Activated CD8-positive, alpha-beta T cell treated with anti-CD3 and anti-CD28 coated beads for 36 hours (primary cell): Measurements from ENCODE around the gene SYCP1. TPM values are rescaled to one million over a fixed set of nuclear protein-coding genes. Genes with fewer than 3 reads are reported as not detected.
A peak's percentile ranks its signal among the peaks of the same experiment; 100 is the strongest.

Experiments used
- ATAC-seq: fragments of 200-7000 bp; cut with Tn5 transposase; one replicate; pipeline ENCODE4 v1.10.0; 2021; ENCODE audit warnings: mild to moderate bottlenecking, moderate library complexity
- CTCF ChIA-PET: fragments of 350-600 bp; sonication (Branson Sonifier 250); formaldehyde crosslinking; loops from one replicate; lab custom pipeline; 2021; ENCODE audit warnings: antibody characterized with exemption; lab: Charles Lee
- POLR2A ChIA-PET: fragments of 350-600 bp; sonication (Branson Sonifier 250); formaldehyde crosslinking; loops from one replicate; lab custom pipeline; 2021; ENCODE audit warnings: antibody characterized with exemption; lab: Charles Lee
- DNase-seq: peaks from one replicate; pipeline ENCODE4 v3.0.0-alpha.2; 2020
- H3K27ac Mint-ChIP-seq: one replicate; pipeline ENCODE4 v1.8.0; 2021; ENCODE audit warnings: mild to moderate bottlenecking, mixed read lengths
- H3K27me3 Mint-ChIP-seq: one replicate; pipeline ENCODE4 v1.8.0; 2021; ENCODE audit warnings: mixed read lengths
- H3K36me3 Mint-ChIP-seq: one replicate; pipeline ENCODE4 v1.8.0; 2021; ENCODE audit warnings: low read depth, mixed read lengths
- H3K4me1 Mint-ChIP-seq: one replicate; pipeline ENCODE4 v1.8.0; 2021; ENCODE audit warnings: low read depth, mixed read lengths
- H3K4me3 Mint-ChIP-seq: one replicate; pipeline ENCODE4 v1.8.0; 2021; ENCODE audit warnings: mild to moderate bottlenecking, moderate library complexity, mixed read lengths
- H3K9me3 Mint-ChIP-seq: one replicate; pipeline ENCODE4 v1.8.0; 2021; ENCODE audit warnings: mixed read lengths
- CTCF ChIP-seq: fragments of 200-600 bp; IDR thresholded peaks from one replicate; pipeline ENCODE4 v1.8.0; 2022; ENCODE audit warnings: antibody characterized with exemption, mild to moderate bottlenecking
- intact Hi-C: fragments of 100-400 bp; cut with micrococcal nuclease; formaldehyde crosslinking; loops from one replicate; pipeline ENCODE4 v1.10.0; 2022
- total RNA-seq, 2 experiments: library from RNA; stranded (reverse); gene quantifications; one replicate each; pipeline ENCODE4 v1.2.3, GENCODE V29; 2021

SYCP1 gene
- total RNA-seq, 2 experiments from 2014 or later = not detected

DNA sequence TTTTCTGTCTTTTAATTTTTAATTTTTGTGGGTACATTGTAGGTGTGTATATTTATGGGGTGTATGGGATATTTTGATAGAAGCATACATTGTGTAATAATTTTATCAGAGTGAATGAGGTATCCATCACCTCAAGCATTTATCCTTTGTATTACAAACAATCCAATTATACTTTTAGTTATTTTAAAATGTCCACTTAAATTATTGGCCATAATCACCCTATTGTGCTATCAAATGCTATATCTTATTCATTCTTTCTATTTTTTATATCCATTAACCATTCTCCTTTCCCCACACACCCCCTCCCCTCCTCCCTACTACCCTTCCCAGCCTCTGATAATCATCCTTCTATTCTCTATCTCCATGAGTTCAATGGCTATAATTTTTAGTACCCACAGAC, 104.8 kb downstream of the SYCP1 start:
- CTCF ChIA-PET = no interaction called here

GRCh38 chr1:114976891-114977290, 122.2 kb downstream of the SYCP1 start:
- POLR2A ChIA-PET = no interaction called here
- Mint-ChIP-seq H3K27me3 (peaks cover 9% of the 10 kb centered on the region), H3K4me3 (no peak overlapping the region), H3K4me1 (no peaks in the 10 kb centered on the region), H3K36me3 (no peaks in the 10 kb centered on the region), H3K9me3 (peaks cover 4% of the 10 kb centered on the region), H3K27ac (no peak overlapping the region)
- CTCF ChIA-PET = interaction anchor here (1.3 to 3.8 kb wide), 3 partner anchors 76 to 162 kb away, joined by 3 to 41 read pairs (median 14); no protein-coding TSS in a partner anchor
- intact Hi-C loops = loop anchor here (10.0 kb wide), 1 partner anchor 618 kb away; no protein-coding TSS in a partner anchor
- ATAC-seq = no peak
- DNase-seq = no peak
- TF ChIP-seq CTCF = no peak

More for the DNA sequence above, 104.8 kb downstream of the SYCP1 start:
- Mint-ChIP-seq H3K4me3 (no peak overlapping the region), H3K4me1 (no peaks in the 10 kb centered on the region), H3K27ac (no peak overlapping the region), H3K27me3 (peaks cover 26% of the 10 kb centered on the region), H3K36me3 (no peaks in the 10 kb centered on the region), H3K9me3 (no peaks in the 10 kb centered on the region)
- no peak for TF ChIP-seq CTCF
- intact Hi-C loops = no loop called here
- ATAC-seq = no peak
- POLR2A ChIA-PET = no interaction called here
- no peak for DNase-seq

GRCh38 chr1:114979278-114979891, 124.7 kb downstream of the SYCP1 start:
- Mint-ChIP-seq H3K27ac (no peak overlapping the region), H3K9me3 (peaks cover 14% of the 10 kb centered on the region), H3K27me3 (peaks cover 8% of the 10 kb centered on the region), H3K36me3 (no peaks in the 10 kb centered on the region), H3K4me3 (no peak overlapping the region), H3K4me1 (no peaks in the 10 kb centered on the region)
- CTCF ChIA-PET = interaction anchor here (0.9 to 1.6 kb wide), 16 partner anchors 9 to 139 kb away, joined by 3 to 41 read pairs (median 4); no protein-coding TSS in a partner anchor
- intact Hi-C loops = loop anchor here (1.0 to 10.0 kb wide), 3 partner anchors 73 to 615 kb away; no protein-coding TSS in a partner anchor
- POLR2A ChIA-PET = no interaction called here
- peak; percentile 80 for DNase-seq
- peak; percentile 77 for TF ChIP-seq CTCF
- no peak for ATAC-seq

DNA sequence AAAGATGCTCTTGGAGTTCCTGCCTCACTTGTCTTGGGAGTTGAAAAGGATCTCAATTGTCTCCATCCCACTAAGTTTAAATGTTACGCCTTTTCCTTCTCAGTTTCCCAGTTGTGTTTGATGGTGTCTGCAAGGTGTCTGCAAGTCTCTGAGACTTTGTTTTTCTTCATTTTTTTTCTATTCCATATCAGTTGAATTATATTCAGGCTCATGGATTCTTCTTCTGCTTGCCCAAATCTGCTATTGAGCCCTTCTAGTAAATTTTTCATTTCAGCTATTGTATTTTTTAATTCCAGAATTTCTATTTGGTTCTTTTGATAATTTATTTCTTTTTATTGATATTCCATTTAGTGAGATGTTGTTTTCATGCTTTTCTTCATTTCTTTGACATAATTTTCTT, 127.6 kb downstream of the SYCP1 start:
- Mint-ChIP-seq H3K9me3 (peaks cover 18% of the 10 kb centered on the region), H3K27ac (no peak overlapping the region), H3K36me3 (no peaks in the 10 kb centered on the region), H3K4me1 (no peaks in the 10 kb centered on the region), H3K4me3 (no peak overlapping the region), H3K27me3 (peaks cover 3% of the 10 kb centered on the region)
- intact Hi-C loops = no loop called here
- CTCF ChIA-PET = interaction anchor here (0.7 to 2.5 kb wide), 5 partner anchors 11 to 157 kb away, joined by 3 to 29 read pairs (median 7); no protein-coding TSS in a partner anchor
- no peak for TF ChIP-seq CTCF
- POLR2A ChIA-PET = no interaction called here
- DNase-seq (no peak), ATAC-seq (no peak)

GRCh38 chr1:114986286-114986685, 131.6 kb downstream of the SYCP1 start:
- ChIA-PET CTCF (interaction anchor here (1.2 to 3.6 kb wide), 3 partner anchors 18 to 126 kb away, joined by 3 to 15 read pairs (median 4); no protein-coding TSS in a partner anchor), POLR2A (no interaction called here)
- DNase-seq (no peak), ATAC-seq (no peak)
- TF ChIP-seq CTCF = no peak
- Mint-ChIP-seq H3K27me3 (peaks cover 1% of the 10 kb centered on the region), H3K27ac (no peak overlapping the region), H3K36me3 (peaks cover 7% of the 10 kb centered on the region), H3K4me1 (no peaks in the 10 kb centered on the region), H3K9me3 (peaks cover 30% of the 10 kb centered on the region), H3K4me3 (no peak overlapping the region)
- intact Hi-C loops = no loop called here
